ENCODE results near the gene TAF1D. TPM values are rescaled to one million over a fixed set of nuclear protein-coding genes. Genes with fewer than 3 reads are reported as not detected.

TAF1D gene
- total RNA-seq, 1 experiment from 2014 or later: 165 TPM

DNA sequence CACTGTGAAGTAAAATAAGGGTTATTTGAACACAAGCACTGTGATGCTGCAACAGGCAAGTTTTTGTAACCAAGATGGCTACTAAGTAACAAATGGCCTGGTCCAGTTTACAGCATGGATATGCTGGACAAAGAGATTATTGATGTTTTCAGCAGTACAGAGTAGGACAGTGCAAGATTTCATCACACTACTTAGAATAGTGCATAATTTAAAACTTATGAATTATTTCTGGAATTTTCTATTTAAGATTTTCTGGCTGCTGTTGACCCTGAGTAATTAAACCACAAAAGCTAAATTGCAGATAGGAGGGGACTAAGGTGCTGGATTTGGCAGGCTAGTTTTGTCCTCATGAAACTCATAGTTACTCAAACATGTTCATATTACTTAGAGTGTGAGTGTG, 46.7 kb downstream of the TAF1D start:
- 0 out of 2 replicates have a peak, but pooled peaks have one; percentile 19 for ATAC-seq
- no TSS peak for BruUV-seq (replicated peaks)
- POLR2A ChIA-PET: no interaction called here

DNA sequence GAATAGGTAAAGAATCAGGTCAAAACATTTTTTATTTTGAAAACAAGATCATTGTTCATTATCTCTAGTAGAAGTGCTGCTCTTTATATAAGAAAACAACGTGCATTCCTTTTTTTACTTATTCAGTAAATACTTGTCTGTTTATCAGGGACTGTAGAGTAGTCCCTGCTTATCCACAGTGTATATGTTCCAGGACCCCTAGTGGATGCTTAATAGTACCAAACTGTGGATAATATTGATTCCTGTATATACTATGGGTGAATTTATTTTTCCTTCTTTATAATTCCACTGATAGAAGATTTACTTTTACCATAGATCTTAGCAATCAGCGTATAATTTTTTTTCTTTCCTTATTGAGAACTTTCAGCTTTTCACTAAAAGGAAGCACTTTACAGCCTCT, 47.2 kb downstream of the TAF1D start:
- Histone ChIP-seq H3K27ac (ENCODE audit: low read length) (no peak overlapping the region), H3K27me3 (ENCODE audit: control insufficient read depth, insufficient read depth, low read length) (no peaks in the 10 kb centered on the region), H3K36me3 (ENCODE audit: control insufficient read depth, insufficient read depth, low read length) (peaks cover 72% of the 10 kb centered on the region), H3K4me1 (ENCODE audit: control insufficient read depth, insufficient read depth, low read length) (no peaks in the 10 kb centered on the region), H3K9me3 (ENCODE audit: control insufficient read depth, insufficient read depth, low read depth, low read length) (no peaks in the 10 kb centered on the region), H3K4me3 (ENCODE audit: low read depth in 2 of 2, low read length in 2 of 2) (no peak overlapping the region)
- ChIA-PET POLR2A (no interaction called here), CTCF (interaction anchor here (0.6 kb wide), 1 partner anchor 122 kb away, joined by 5 read pairs; no protein-coding TSS in a partner anchor)
- DNase-seq (ENCODE audit: low read depth, low spot score) (no peak), ATAC-seq (peak; percentile 81)
- no TSS peak for BruUV-seq (replicated peaks)
- TF ChIP-seq SIN3A (IDR thresholded peaks at IDR 0.05; ENCODE audit: borderline replicate concordance, insufficient read depth, low read depth, low read length): no peak
- TF ChIP-seq, protein P1, sequence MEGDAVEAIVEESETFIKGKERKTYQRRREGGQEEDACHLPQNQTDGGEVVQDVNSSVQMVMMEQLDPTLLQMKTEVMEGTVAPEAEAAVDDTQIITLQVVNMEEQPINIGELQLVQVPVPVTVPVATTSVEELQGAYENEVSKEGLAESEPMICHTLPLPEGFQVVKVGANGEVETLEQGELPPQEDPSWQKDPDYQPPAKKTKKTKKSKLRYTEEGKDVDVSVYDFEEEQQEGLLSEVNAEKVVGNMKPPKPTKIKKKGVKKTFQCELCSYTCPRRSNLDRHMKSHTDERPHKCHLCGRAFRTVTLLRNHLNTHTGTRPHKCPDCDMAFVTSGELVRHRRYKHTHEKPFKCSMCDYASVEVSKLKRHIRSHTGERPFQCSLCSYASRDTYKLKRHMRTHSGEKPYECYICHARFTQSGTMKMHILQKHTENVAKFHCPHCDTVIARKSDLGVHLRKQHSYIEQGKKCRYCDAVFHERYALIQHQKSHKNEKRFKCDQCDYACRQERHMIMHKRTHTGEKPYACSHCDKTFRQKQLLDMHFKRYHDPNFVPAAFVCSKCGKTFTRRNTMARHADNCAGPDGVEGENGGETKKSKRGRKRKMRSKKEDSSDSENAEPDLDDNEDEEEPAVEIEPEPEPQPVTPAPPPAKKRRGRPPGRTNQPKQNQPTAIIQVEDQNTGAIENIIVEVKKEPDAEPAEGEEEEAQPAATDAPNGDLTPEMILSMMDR (IDR thresholded peaks at IDR 0.05): peak; percentile 21; the same call in 1 of the 2 replicates
- intact Hi-C loops (cut with micrococcal nuclease; ENCODE audit: unreplicated experiment): no loop called here
- in situ Hi-C loops (cut with HindIII; ENCODE audit: low pct_unique_long_range_greater_than_20kb, low sequenced_read_pairs): no loop called here

More for the DNA sequence above, 46.7 kb downstream of the TAF1D start:
- no peak overlapping the region for H3K4me3 ChIP-seq (ENCODE audit: low read depth in 2 of 2, low read length in 2 of 2)
- CTCF ChIA-PET: interaction anchor here (0.6 kb wide), 1 partner anchor 122 kb away, joined by 5 read pairs; no protein-coding TSS in a partner anchor
- H3K4me1 ChIP-seq (ENCODE audit: control insufficient read depth, insufficient read depth, low read length): no peaks in the 10 kb centered on the region
- no peaks in the 10 kb centered on the region for H3K9me3 ChIP-seq (ENCODE audit: control insufficient read depth, insufficient read depth, low read depth, low read length)
- H3K36me3 ChIP-seq (ENCODE audit: control insufficient read depth, insufficient read depth, low read length): peaks cover 71% of the 10 kb centered on the region
- in situ Hi-C loops (cut with HindIII; ENCODE audit: low pct_unique_long_range_greater_than_20kb, low sequenced_read_pairs): no loop called here
- no peak overlapping the region for H3K27ac ChIP-seq (ENCODE audit: low read length)
- no peak for DNase-seq (ENCODE audit: low read depth, low spot score)
- TF ChIP-seq TCF7L2 (IDR thresholded peaks at IDR 0.05; ENCODE audit: low read depth, low read length) (no peak), POLR2AphosphoS5 (IDR thresholded peaks at IDR 0.05; ENCODE audit: low read depth, low read length) (no peak), SIN3A (IDR thresholded peaks at IDR 0.05; ENCODE audit: borderline replicate concordance, insufficient read depth, low read depth, low read length) (no peak)
- TF ChIP-seq, protein P2, sequence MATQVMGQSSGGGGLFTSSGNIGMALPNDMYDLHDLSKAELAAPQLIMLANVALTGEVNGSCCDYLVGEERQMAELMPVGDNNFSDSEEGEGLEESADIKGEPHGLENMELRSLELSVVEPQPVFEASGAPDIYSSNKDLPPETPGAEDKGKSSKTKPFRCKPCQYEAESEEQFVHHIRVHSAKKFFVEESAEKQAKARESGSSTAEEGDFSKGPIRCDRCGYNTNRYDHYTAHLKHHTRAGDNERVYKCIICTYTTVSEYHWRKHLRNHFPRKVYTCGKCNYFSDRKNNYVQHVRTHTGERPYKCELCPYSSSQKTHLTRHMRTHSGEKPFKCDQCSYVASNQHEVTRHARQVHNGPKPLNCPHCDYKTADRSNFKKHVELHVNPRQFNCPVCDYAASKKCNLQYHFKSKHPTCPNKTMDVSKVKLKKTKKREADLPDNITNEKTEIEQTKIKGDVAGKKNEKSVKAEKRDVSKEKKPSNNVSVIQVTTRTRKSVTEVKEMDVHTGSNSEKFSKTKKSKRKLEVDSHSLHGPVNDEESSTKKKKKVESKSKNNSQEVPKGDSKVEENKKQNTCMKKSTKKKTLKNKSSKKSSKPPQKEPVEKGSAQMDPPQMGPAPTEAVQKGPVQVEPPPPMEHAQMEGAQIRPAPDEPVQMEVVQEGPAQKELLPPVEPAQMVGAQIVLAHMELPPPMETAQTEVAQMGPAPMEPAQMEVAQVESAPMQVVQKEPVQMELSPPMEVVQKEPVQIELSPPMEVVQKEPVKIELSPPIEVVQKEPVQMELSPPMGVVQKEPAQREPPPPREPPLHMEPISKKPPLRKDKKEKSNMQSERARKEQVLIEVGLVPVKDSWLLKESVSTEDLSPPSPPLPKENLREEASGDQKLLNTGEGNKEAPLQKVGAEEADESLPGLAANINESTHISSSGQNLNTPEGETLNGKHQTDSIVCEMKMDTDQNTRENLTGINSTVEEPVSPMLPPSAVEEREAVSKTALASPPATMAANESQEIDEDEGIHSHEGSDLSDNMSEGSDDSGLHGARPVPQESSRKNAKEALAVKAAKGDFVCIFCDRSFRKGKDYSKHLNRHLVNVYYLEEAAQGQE (IDR thresholded peaks at IDR 0.05; ENCODE audit: insufficient read depth in 1 of 2, low read depth in 2 of 2, low read length in 1 of 2): no peak
- TF ChIP-seq, protein P1 (IDR thresholded peaks at IDR 0.05): no peak
- no peaks in the 10 kb centered on the region for H3K27me3 ChIP-seq (ENCODE audit: control insufficient read depth, insufficient read depth, low read length)
- intact Hi-C loops (cut with micrococcal nuclease; ENCODE audit: unreplicated experiment): no loop called here
